Fibroblast of skin of left quadriceps (primary cell): Measurements from ENCODE around the gene MAP3K9.
A peak's percentile ranks its signal among the peaks of the same experiment; 100 is the strongest.
"Not testable (repeated sequence)": the region's sequence is repeated elsewhere in the genome, so short reads cannot be mapped to it uniquely, and the experiment has no call there.

Experiments used
- DNase-seq, 2 experiments: peaks; one replicate each; pipeline ENCODE4 v3.0.0-alpha.2; 2013; ENCODE audit warnings: low read depth in 2 of 2

Gene MAP3K9

DNA sequence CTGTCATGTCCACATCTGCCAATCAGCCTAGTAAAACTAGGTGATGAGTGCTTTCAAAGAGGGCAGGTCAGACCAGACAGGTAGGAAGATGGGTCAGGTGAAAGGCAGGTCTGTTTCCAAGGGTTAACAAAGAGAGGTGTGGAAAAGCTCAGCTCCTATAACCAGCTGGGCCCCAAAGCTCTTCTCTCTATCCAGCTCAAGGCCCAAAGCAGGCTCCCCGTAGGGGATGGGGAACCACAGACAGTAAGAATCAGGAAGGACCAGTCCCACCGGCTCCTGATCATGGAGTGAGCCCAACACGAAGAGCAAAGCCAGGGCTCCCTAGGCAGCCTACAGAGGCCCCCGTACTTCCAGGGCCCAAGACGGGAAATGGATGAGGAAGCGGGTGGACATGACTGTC, 84.4 kb downstream of the MAP3K9 start:
- no peak for DNase-seq

DNA sequence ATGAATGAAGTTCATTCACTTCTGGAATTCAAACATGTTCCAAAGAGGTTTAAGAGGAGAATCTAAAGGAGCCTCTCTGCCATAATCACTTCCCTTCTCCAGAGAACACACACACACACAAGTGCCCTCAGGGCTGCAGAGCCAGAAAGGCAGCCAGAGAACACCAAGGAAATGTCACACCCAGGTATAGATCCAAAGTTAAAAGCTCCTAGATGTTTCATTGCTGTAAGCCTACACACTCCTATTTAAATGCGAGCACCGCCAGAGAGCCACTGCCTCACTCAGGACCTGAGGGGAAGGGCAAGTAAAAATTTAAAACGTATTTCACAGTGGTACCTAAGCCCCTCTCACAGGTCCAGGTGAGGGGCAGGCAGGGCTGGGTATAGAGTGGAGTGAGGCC, 85.2 kb downstream of the MAP3K9 start:
- DNase-seq, result no peak

GRCh38 chr14:70723276-70723675, 86.0 kb downstream of the MAP3K9 start:
- no peak for DNase-seq

DNA sequence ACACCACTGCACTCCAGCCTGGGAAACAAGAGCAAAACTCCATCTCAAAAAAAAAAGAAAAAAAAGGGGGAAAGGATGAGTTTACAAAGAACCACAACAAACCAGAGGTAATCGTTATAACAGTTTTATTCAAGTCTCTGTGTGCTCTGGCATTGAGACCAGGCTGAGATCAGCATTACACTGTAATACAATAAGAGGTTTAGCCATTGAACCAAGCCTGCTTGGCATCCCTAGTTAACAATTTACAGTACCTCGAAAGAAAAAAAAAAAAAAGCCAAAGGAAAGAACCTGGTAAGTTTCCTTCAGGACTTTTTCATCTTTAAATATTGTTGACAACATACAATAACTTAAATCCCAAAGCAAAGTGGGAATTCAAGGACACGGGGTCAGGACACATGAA, 86.9 kb downstream of the MAP3K9 start:
- no peak for DNase-seq

DNA sequence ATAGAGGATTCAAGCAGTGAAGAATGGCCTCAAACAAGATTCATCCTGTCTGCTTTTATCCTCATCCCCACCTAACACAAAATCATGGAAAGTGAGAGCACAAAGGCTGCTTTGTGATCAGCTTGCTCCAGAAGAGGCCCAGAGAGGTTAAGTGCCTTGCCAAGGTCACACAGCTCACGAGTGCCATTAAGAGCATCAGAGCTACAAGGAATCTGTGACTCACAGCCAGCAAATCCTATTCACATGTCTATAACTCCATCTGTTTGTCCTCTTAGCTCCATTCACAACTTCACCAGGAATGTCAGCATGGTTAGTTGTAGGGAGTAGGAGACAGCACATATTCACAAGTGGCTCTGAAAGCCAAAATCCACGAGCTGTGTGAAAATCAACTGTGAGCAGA, 87.8 kb downstream of the MAP3K9 start:
- DNase-seq, result no peak

DNA sequence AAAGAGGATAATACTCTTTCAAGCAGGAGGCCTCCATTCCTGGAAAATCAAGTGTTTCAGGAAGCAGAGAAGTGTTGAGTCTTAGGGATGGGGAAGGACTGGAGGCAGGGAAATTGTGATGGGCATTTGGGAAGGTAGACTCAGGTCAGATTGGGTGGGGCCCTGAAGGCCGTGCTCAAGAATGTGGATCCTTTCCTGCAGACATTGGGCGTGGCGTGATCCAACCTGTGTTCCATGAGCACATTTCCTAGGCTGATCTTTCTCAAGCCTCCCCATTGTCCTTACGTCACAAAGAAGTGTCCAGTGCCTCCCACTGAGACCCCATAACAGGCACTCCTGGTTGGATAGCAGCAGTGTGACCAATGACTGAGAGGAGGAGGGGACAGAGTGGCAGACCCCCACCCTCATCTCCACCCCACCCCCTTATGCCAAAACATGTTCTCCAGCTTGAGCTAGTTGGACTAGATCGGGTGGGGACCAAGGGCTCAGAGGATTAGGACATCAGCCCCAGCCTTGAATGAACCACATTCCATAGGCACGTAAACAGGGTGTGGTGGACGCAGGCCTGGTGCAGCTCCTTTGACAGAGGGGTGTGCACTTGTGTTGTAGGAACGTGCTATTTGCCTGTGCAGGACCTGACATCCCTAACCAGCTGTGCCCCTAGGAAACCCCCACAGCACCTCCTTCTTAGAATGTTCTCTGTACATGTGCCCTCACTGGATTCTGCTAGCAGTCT, 90.8 kb downstream of the MAP3K9 start:
- DNase-seq, result no peak

DNA sequence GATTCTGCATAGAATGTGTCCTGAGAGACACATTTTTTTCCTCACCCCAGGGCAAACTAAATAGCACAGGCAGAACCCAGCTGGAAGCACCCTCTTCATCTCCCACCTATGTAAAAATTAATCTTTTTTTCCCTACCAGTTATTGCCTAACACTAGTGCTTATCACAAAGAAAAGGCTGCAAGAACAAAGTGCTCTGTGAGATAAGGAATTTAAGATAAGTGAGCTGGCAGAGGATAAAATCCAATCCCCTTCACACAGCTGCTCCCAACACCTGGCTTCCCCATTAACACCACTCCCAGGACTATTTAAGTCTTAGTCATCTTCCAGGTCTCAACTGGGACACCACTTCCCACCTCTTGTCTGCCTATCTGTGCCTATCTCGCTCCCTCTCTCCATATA, 92.4 kb downstream of the MAP3K9 start:
- DNase-seq, result no peak

DNA sequence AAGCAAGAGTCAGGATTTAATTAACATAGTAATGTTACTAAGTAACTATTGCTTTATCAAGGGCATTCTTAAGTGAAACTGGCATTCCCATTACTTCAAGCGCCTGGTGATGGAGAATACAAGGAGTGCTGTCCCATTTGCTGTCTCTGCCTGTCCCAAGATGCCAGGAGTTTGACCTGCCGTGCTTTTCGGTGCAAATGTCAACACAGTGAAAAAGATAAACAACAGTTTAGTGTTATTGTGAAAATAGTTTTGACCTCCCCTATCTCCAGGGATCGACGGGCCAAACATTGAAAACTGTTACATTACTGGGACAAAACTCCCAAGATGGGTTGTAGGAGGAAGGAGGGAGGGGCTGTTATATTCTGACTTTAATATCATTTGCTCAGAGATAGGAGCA, 92.8 kb downstream of the MAP3K9 start:
- no peak for DNase-seq

DNA sequence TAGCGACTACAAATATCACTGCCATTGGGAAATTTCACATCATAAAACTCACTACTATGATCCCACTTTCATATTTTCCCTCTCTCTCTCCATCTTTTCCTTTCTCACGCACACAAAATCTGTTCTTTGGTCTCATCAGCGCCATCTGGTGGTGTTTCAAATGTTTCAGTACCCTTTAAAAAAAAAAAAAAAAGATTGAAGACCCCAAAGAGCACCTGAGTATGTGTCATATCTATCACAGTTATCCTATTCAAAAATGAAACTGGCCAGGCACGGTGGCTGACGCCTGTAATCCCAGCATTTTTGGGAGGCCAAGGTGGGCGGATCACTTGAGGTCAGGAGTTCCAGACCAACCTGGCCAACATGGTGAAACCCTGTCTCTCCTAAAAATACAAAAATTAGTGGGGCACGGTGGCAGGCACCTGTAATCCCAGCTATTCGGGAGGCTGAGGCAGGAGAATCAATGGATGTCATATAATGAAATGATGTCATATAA, 95.2 kb downstream of the MAP3K9 start:
- DNase-seq, result peak; percentile 29 to 31

DNA sequence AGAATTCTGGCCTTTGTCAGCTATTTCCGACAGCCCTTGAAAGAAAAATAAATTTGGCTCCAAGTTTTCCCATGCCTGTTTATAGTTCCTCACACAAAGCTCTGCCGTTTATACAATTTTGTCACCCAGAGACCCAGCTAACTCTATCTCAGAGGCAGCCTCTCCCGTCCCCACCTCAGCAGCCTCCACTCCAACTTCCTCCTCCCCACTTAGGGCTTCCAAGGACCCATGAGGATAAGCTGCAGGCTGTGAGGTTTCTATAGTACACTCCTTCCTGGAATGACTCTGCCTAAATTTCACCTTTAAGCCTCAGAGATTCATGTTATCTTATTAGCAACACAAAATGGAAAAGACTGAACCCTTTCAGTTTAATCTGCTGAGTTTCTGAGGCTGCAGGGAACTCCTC, 95.8 kb downstream of the MAP3K9 start:
- DNase-seq, result no peak

DNA sequence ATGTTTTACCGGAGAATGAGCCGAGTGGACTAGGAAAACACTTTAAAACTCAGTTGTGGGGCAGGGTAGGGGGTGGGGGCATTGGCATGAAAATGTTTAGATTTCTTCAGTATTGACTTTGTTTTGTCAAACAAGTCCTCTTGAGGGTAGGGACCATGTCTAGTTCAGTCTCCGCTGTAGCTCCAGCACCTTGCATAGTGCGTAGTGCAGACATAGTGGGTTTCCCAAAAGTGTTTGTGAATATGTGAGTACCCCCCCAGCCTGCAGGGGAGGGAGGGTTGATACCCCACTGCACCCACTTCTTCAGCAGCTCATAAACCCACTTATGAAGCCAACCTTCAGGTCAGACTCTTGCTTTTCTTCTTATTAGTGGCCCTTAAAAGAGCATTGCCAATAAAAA, 96.2 kb downstream of the MAP3K9 start:
- no peak for DNase-seq

DNA sequence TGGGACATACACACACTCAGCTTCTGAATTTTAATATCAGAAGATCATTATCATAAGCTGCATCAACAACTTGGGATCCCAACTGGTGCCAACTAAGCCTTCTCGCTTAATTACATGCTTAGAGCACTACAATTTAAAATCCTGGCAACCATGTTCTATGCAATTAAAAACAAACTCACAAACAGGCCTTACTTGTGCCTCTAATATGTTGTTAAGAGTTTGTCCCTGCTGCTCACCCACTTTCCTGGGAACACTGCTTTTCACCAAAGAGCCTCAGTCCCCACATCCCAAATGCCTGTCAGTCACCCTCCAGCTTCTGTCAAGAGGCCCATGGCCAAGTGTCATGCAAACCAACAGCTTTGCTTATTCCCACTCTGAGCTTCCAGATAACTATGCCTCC, 97.9 kb downstream of the MAP3K9 start:
- no peak for DNase-seq

- DNase-seq, result no peak
Measured at GRCh38 chr14:70709726-70710382, 99.5 kb downstream of the MAP3K9 start.

DNA sequence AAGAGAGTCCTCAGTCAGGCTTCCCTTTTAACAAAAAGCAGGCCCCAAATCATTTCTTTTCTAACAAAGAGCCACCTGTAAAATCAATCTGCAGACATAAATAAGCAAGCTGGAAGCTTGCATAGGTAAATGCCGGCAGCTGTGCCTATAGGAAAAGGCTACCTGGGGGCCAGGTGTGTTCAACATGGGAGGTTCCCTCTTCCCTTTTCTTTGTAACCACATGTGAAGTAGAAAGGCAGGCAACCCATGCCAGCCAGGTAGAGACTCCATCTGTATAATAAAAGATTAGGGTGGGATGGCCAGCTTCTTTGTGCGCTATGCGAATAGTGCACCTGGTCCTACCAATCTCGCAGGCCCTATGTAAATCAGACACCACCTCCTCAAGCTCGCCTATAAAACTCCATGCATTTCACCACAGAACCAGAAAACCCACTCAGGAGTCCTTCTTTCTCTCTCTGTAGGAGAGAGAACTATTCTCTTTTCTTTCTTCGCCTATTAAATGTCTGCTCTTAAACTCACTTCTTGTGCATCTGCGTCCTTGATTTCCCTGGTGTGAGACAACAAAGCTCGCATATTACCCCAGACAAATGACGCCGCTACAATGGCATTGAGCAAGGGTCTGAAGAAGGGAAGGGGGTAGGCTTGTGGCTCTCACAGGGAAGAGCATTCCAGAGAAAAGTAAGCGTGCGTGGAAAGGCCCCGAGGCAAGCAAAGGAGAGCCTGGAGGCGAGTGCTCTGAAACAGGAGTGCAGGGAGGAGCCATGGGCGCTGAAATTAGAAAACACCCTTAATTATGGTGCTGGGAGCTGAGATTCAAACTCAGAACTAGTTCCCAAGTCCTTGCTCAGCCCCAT, 100.4 kb downstream of the MAP3K9 start:
- DNase-seq, result no peak

DNA sequence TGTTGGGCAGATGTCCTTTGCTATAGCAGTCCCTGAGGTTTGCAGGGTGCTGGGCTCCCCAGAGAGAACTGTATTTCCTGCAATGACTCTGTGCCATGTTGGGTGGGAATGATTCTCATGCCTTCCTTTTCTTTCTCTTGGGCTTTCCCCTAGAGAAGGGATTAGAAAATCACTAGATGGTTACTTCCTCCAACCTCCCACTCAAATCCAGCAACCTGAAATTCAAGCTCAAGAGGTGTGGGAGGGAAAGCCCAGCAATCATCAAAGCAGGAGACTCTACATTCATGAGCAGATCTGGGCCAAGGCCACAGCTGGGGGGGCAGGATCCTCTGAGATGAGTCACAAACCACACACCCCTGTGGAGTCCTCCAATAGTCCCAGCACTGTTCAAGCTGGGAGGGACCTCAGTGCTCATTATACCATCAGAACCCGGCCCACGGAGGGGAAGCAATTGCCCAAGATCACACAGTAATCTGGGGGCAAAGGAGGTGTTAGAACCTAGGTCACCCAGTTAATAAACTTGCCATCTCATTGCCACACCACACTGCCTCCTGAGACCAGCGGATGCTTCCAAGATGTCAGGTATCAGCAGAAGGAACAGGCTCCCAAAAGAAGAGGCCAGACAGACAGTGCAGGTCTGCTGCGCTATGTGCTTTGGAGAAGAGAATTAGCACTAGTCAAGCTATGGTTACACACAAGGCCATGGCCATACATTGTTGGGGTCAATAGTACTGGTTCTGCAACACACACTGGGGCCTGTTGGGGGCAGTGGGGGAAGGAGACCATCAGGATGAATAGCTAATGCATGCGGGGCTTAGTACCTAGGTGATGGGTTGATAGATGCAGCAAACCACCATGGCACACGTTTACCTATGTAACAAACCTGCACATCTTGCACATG, 101.9 kb downstream of the MAP3K9 start:
- DNase-seq, result peak in 1 of 2 experiments; percentile 8

DNA sequence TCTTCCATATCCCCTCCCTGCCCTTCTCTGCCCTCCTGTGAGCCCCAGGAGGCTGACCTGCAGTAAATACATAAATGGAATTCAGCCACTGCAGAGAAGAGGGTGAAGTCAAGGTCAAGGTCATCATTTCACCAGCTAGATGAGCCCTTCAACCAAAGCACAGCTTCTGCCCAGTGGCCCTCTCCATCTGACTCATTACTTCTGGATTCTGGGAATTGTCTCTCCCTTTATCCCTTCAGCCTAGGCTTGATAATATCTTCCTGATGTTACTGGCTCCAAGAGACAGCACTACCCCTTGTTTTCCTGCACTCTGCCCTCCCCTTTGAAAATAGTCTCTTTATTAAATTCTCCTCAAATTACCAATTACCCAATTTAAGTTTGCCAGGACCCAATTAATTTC, 103.1 kb downstream of the MAP3K9 start:
- DNase-seq, result no peak

DNA sequence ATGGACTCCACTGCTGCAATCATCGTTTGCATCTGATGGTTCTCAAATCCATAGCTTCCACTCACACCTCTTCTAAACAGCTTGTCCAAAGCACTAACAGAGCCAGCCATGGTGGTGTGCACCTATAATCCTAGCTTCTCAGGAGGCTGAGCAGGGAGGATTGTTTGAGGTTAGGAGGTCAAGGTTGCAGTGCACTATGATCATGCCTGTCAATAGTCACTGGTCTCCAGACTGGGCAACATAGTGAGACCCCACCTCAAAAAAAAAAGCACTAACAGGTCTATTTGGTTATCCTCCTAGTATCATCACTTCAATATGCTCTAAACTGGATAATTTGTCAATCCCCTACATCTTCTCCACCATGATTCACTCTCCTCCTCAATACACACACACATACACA, 104.4 kb downstream of the MAP3K9 start:
- DNase-seq, result no peak

GRCh38 chr14:70703621-70704168, 105.6 kb downstream of the MAP3K9 start:
- not testable (repeated sequence) for DNase-seq

DNA sequence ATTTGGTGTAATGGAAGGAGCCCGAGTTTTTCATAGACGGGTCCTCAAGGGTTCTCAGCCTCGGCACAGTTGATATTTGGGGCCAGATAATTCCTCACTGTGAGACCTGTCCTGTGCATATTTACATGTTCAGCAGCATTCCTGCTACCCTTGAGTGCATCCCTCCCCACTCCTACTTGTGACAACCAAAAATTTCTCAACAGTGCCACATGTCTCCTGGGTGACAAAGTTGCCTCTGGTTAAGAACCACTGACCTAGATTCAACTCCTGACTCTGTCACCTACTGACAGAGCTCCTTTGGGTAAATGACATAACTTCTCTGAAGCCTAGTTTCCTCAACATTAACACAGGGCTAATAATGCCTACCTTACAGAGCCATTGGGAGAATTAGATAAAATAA, 107.2 kb downstream of the MAP3K9 start:
- no peak for DNase-seq

DNA sequence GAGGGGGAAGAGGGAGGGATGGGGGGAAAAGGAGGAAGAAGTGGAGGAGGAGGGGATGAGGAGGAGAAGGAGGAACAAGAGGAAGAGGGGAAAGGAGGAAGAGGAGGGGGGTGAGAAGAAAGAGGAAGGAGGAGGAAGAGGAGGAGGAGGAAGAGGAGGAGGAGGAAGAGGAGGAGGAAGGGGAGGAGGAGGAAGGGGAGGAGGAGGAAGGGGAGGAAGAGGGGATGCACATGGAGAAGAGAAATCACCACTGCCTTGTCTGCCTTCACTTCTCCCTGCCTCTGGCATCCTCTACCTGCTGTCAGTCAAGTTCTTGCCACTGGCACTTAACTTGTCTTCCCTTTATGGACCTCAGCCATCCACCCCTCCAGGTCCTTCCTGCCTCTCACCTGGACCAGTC, 107.7 kb downstream of the MAP3K9 start:
- no peak for DNase-seq

DNA sequence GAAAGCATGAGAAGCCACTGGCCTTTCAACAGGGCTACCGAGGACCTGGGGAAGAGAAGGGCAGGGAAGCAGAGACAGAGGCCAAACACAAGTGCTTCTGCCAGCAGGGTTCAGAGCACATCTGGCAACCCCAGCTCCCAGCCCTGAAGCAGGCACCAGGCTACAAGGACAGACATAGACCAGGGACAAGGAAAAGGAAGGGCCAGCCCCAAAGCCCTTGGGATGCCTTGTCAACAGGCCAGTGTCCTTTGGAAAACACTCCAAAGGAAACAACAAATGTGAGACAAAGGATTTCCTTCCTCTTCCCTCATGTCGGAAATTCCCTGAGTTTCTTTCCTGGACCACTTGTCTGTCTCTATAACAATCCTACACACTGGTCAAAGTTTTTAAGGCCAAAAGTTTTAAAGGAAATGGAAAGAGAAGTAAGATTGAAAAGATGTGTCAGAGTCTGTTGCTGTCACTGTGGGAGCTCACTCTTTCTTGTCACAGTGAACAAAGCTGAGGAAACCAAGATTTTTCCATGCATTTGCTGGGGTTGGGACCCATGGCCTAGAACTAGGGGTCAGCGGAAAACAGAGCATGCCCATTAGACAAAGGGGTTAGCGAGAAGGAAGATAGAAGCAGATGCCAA, 108.2 kb downstream of the MAP3K9 start:
- DNase-seq, result no peak
